Raji (cell line): ENCODE results near the gene APEX1.

Experiments used
- POLR2A ChIP-seq: IDR thresholded peaks from 2 replicates; pipeline ENCODE4 v1.6.1; 2011; ENCODE audit warnings: low read depth, low read length, control low read depth; ENCODE audit not compliant: insufficient read depth

The APEX1 gene

GRCh38 chr14:20428010-20428365 is 27.0 kb upstream of the APEX1 start:
- no peak for TF ChIP-seq POLR2A

- no peak for TF ChIP-seq POLR2A
Observed at GRCh38 chr14:20428802-20429201, 26.2 kb upstream of the APEX1 start.

GRCh38 chr14:20429801-20430669 is 25.0 kb upstream of the APEX1 start:
- TF ChIP-seq POLR2A, result no peak

GRCh38 chr14:20434701-20435581 is 20.1 kb upstream of the APEX1 start:
- no peak for TF ChIP-seq POLR2A

- no peak for TF ChIP-seq POLR2A
Observed at GRCh38 chr14:20435582-20436362, 19.3 kb upstream of the APEX1 start, which contains the start of gene KLHL33. TSS of gene KLHL33 (minus strand) at chr14:20436166. CDS start at chr14:20435811, 355 bp downstream.

- TF ChIP-seq POLR2A, result no peak
Observed at GRCh38 chr14:20436363-20436755, 18.7 kb upstream of the APEX1 start.

- no peak for TF ChIP-seq POLR2A
Observed at GRCh38 chr14:20438664-20439063, 16.4 kb upstream of the APEX1 start.

GRCh38 chr14:20440465-20440864 is 14.6 kb upstream of the APEX1 start:
- no peak for TF ChIP-seq POLR2A

GRCh38 chr14:20440882-20441281 is 14.1 kb upstream of the APEX1 start:
- TF ChIP-seq POLR2A, result no peak

GRCh38 chr14:20441461-20441860 is 13.6 kb upstream of the APEX1 start:
- no peak for TF ChIP-seq POLR2A

- TF ChIP-seq POLR2A, result no peak
Observed at GRCh38 chr14:20446889-20447288, 8.1 kb upstream of the APEX1 start.

- TF ChIP-seq POLR2A, result no peak
Observed at GRCh38 chr14:20455355-20456300, 602 bp downstream of the APEX1 start.

- TF ChIP-seq POLR2A, result no peak; the same call in 1 of the 2 replicates
Observed at GRCh38 chr14:20456971-20457370, 1.9 kb downstream of the APEX1 start.
